GM21717 (cell line): ENCODE data around the gene MADCAM1.
"Not testable (repeated sequence)": the region's sequence is repeated elsewhere in the genome, so short reads cannot be mapped to it uniquely, and the experiment has no call there.

Experiments
- ATAC-seq: cut with Tn5 transposase; IDR thresholded peaks from one replicate; pipeline ENCODE4 v1.9.1; 2021; ENCODE audit warnings: mild to moderate bottlenecking, moderate library complexity; ENCODE audit not compliant: unreplicated experiment

The MADCAM1 gene

GRCh38 chr19:465056-465816 lies 31.1 kb upstream of the MADCAM1 start:
- no peak for ATAC-seq

- no peak for ATAC-seq
Measured at GRCh38 chr19:467554-467953, 28.7 kb upstream of the MADCAM1 start.

GRCh38 chr19:468587-469256 lies 27.6 kb upstream of the MADCAM1 start:
- no peak for ATAC-seq

- no peak for ATAC-seq
Measured at GRCh38 chr19:469833-470232, 26.5 kb upstream of the MADCAM1 start.

- no peak for ATAC-seq
Measured at GRCh38 chr19:470701-471100, 25.6 kb upstream of the MADCAM1 start.

- ATAC-seq = no peak
Measured at GRCh38 chr19:472005-472858, 24.1 kb upstream of the MADCAM1 start.

GRCh38 chr19:474126-475078 lies 21.9 kb upstream of the MADCAM1 start:
- no peak for ATAC-seq

GRCh38 chr19:475360-475759 lies 20.9 kb upstream of the MADCAM1 start:
- ATAC-seq = no peak

GRCh38 chr19:478236-478903 lies 17.9 kb upstream of the MADCAM1 start:
- no peak for ATAC-seq

GRCh38 chr19:478976-479375 lies 17.3 kb upstream of the MADCAM1 start:
- no peak for ATAC-seq

- ATAC-seq = no peak
Measured at GRCh38 chr19:480016-480855, 16.1 kb upstream of the MADCAM1 start.

- not testable (repeated sequence) for ATAC-seq
Measured at GRCh38 chr19:481100-481499, 15.2 kb upstream of the MADCAM1 start.

- no peak for ATAC-seq
Measured at GRCh38 chr19:482186-483041, 13.9 kb upstream of the MADCAM1 start.

GRCh38 chr19:483332-484072 lies 12.8 kb upstream of the MADCAM1 start:
- no peak for ATAC-seq

GRCh38 chr19:484494-484893 lies 11.8 kb upstream of the MADCAM1 start:
- ATAC-seq = no peak

GRCh38 chr19:485077-485476 lies 11.2 kb upstream of the MADCAM1 start:
- ATAC-seq = no peak

GRCh38 chr19:485583-486236 lies 10.6 kb upstream of the MADCAM1 start:
- no peak for ATAC-seq
